ENCODE data around the gene TSHZ2. TPM values are rescaled to one million over a fixed set of nuclear protein-coding genes. Genes with fewer than 3 reads are reported as not detected.

The TSHZ2 gene
- total RNA-seq, 4 donors from 2014 or later: 10.3 to 15.0 (median 12.9) TPM

- intact Hi-C loops (cut with DNase I): no loop called here
- H3K4me3 ChIP-seq: no peak overlapping the region
- no peak for DNase-seq (ENCODE audit: extremely low spot score)
- H3K9me3 ChIP-seq: no peaks in the 10 kb centered on the region
- H3K4me1 ChIP-seq: peaks cover 0 to 6% (median 0%) of the 10 kb centered on the region in 4 donors
- TF ChIP-seq POLR2AphosphoS5 (IDR thresholded peaks at IDR 0.05) (no peak), EP300 (IDR thresholded peaks at IDR 0.05) (no peak), CTCF (IDR thresholded peaks at IDR 0.05) (no peak), POLR2A (IDR thresholded peaks at IDR 0.05; ENCODE audit: low read depth) (no peak)
- H3K27me3 ChIP-seq: no peaks in the 10 kb centered on the region
- WGBS: 40% methylated on average over 4 of the region's 4 CpGs
- no peak overlapping the region for H3K27ac ChIP-seq (replicated peaks in 1 of 4)
- no peaks in the 10 kb centered on the region for H3K36me3 ChIP-seq
Observed at GRCh38 chr20:53299831-53300230, 327.7 kb downstream of the TSHZ2 start.

GRCh38 chr20:53301869-53302268 is 329.7 kb downstream of the TSHZ2 start:
- no peaks in the 10 kb centered on the region for H3K27me3 ChIP-seq
- H3K27ac ChIP-seq (replicated peaks in 1 of 4): no peak overlapping the region
- TF ChIP-seq CTCF (IDR thresholded peaks at IDR 0.05) (no peak), POLR2A (IDR thresholded peaks at IDR 0.05; ENCODE audit: low read depth) (no peak), POLR2AphosphoS5 (IDR thresholded peaks at IDR 0.05) (no peak), EP300 (IDR thresholded peaks at IDR 0.05) (no peak)
- H3K4me1 ChIP-seq: peaks cover 0 to 6% (median 0%) of the 10 kb centered on the region in 4 donors
- 96% methylated on average over 13 of the region's 13 CpGs for WGBS
- intact Hi-C loops (cut with DNase I): no loop called here
- no peak for DNase-seq (ENCODE audit: extremely low spot score)
- no peaks in the 10 kb centered on the region for H3K36me3 ChIP-seq
- no peaks in the 10 kb centered on the region for H3K9me3 ChIP-seq
- no peak overlapping the region for H3K4me3 ChIP-seq

GRCh38 chr20:53302695-53303412 is 330.7 kb downstream of the TSHZ2 start:
- no peak overlapping the region for H3K27ac ChIP-seq (replicated peaks in 1 of 4)
- 82% methylated on average over 8 of the region's 8 CpGs for WGBS
- intact Hi-C loops (cut with DNase I): no loop called here

GRCh38 chr20:53303413-53303760 is 331.2 kb downstream of the TSHZ2 start:
- no peaks in the 10 kb centered on the region for H3K27me3 ChIP-seq
- H3K27ac ChIP-seq (replicated peaks in 1 of 4): no peak overlapping the region
- H3K4me3 ChIP-seq: no peak overlapping the region
- DNase-seq (ENCODE audit: extremely low spot score): no peak
- TF ChIP-seq POLR2AphosphoS5 (IDR thresholded peaks at IDR 0.05) (no peak), EP300 (IDR thresholded peaks at IDR 0.05) (no peak), CTCF (IDR thresholded peaks at IDR 0.05) (no peak), POLR2A (IDR thresholded peaks at IDR 0.05; ENCODE audit: low read depth) (no peak)
- H3K9me3 ChIP-seq: no peaks in the 10 kb centered on the region
- 63% methylated on average over 4 of the region's 4 CpGs for WGBS
- intact Hi-C loops (cut with DNase I): no loop called here
- H3K36me3 ChIP-seq: no peaks in the 10 kb centered on the region
- H3K4me1 ChIP-seq: peaks cover 0 to 6% (median 0%) of the 10 kb centered on the region in 4 donors

More at GRCh38 chr20:53302695-53303412, 330.7 kb downstream of the TSHZ2 start:
- Histone ChIP-seq H3K9me3 (no peaks in the 10 kb centered on the region), H3K27me3 (no peaks in the 10 kb centered on the region), H3K36me3 (no peaks in the 10 kb centered on the region), H3K4me3 (no peak overlapping the region), H3K4me1 (peaks cover 0 to 6% (median 0%) of the 10 kb centered on the region in 4 donors)
- DNase-seq (ENCODE audit: extremely low spot score): no peak
- TF ChIP-seq EP300 (IDR thresholded peaks at IDR 0.05): no peak

- TF ChIP-seq POLR2AphosphoS5 (IDR thresholded peaks at IDR 0.05): no peak
- TF ChIP-seq CTCF (IDR thresholded peaks at IDR 0.05): no peak
- TF ChIP-seq EP300 (IDR thresholded peaks at IDR 0.05): no peak
- TF ChIP-seq POLR2A (IDR thresholded peaks at IDR 0.05; ENCODE audit: low read depth): no peak
- Histone ChIP-seq H3K36me3 (no peaks in the 10 kb centered on the region), H3K4me1 (peaks cover 0 to 6% (median 0%) of the 10 kb centered on the region in 4 donors), H3K4me3 (no peak overlapping the region), H3K27ac (replicated peaks in 1 of 4) (no peak overlapping the region), H3K27me3 (peaks cover 0 to 2% (median 0%) of the 10 kb centered on the region in 4 donors), H3K9me3 (no peaks in the 10 kb centered on the region)
- DNase-seq (ENCODE audit: extremely low spot score): no peak
- intact Hi-C loops (cut with DNase I): no loop called here
- WGBS: 85% methylated on average over 3 of the region's 3 CpGs
Observed at GRCh38 chr20:53304146-53304545, 332.0 kb downstream of the TSHZ2 start.

All from esophagus muscularis mucosa (tissue), 4 donors.